GM23338 (cell line): ENCODE data around the gene AOPEP. TPM values are rescaled to one million over a fixed set of nuclear protein-coding genes. Genes with fewer than 3 reads are reported as not detected.

Experiments used
- ATAC-seq: fragments of 200-7000 bp; cut with Tn5 transposase; 3 replicates; pipeline ENCODE4 v1.9.1; 2020
- DNase-seq: peaks from one replicate; pipeline ENCODE4 v3.0.0-alpha.2; 2015; ENCODE audit warnings: low spot score
- H2AFZ ChIP-seq: fragments of 200-600 bp; sonication (generic); 2 replicates; pipeline ENCODE4 v1.8.0; 2016; ENCODE audit warnings: antibody characterized with exemption, mild to moderate bottlenecking, moderate library complexity
- H3F3A ChIP-seq: fragments of 200-600 bp; sonication (generic); replicated peaks from 2 replicates; pipeline ENCODE4 v1.8.0; 2017; ENCODE audit warnings: antibody characterized with exemption, mixed run types, low read depth
- H3K27ac ChIP-seq: fragments of 200-600 bp; sonication (generic); 2 replicates; pipeline ENCODE4 v1.6.1; 2016; ENCODE audit warnings: low read depth
- H3K27me3 ChIP-seq: fragments of 200-600 bp; sonication (generic); 2 replicates; pipeline ENCODE4 v1.8.0; 2016; ENCODE audit warnings: mild to moderate bottlenecking, mixed run types, moderate library complexity; ENCODE audit not compliant: insufficient read depth
- H3K36me3 ChIP-seq: fragments of 200-600 bp; sonication (generic); 2 replicates; pipeline ENCODE4 v1.8.0; 2016; ENCODE audit warnings: mild to moderate bottlenecking; ENCODE audit not compliant: insufficient read depth
- H3K4me1 ChIP-seq: fragments of 200-600 bp; sonication (generic); 2 replicates; pipeline ENCODE4 v1.8.0; 2016; ENCODE audit warnings: mild to moderate bottlenecking, moderate library complexity; ENCODE audit not compliant: insufficient read depth
- H3K4me2 ChIP-seq: fragments of 200-600 bp; sonication (generic); 2 replicates; pipeline ENCODE4 v1.7.1; 2017; ENCODE audit warnings: mixed run types
- H3K4me3 ChIP-seq: fragments of 200-600 bp; sonication (generic); 2 replicates; pipeline ENCODE4 v1.6.1; 2016; ENCODE audit warnings: mixed run types
- H3K79me2 ChIP-seq: fragments of 200-600 bp; sonication (generic); replicated peaks from 2 replicates; pipeline ENCODE4 v1.8.0; 2017; ENCODE audit warnings: mild to moderate bottlenecking; ENCODE audit not compliant: insufficient read depth
- H3K9me2 ChIP-seq: fragments of 200-600 bp; sonication (generic); 2 replicates; pipeline ENCODE4 v1.8.0; 2017; ENCODE audit not compliant: insufficient read depth
- H4K20me1 ChIP-seq: fragments of 200-600 bp; sonication (generic); replicated peaks from 2 replicates; pipeline ENCODE4 v1.8.0; 2017; ENCODE audit warnings: mild to moderate bottlenecking; ENCODE audit not compliant: insufficient read depth
- H3K27ac Mint-ChIP-seq: 2 replicates; pipeline ENCODE4 v1.8.0; 2020; ENCODE audit warnings: inconsistent platforms, mild to moderate bottlenecking, moderate library complexity, mixed read lengths
- H3K27me3 Mint-ChIP-seq: 3 replicates; pipeline ENCODE4 v1.8.0; 2022; ENCODE audit warnings: low read depth, mild to moderate bottlenecking, moderate library complexity, mixed read lengths, inconsistent platforms; ENCODE audit not compliant: insufficient read depth, poor library complexity
- H3K36me3 Mint-ChIP-seq: 3 replicates; pipeline ENCODE4 v1.8.0; 2021; ENCODE audit warnings: low read depth, mild to moderate bottlenecking, inconsistent platforms, moderate library complexity, mixed read lengths
- H3K4me1 Mint-ChIP-seq: 3 replicates; pipeline ENCODE4 v1.8.0; 2020; ENCODE audit warnings: mild to moderate bottlenecking, inconsistent platforms, mixed read lengths
- H3K4me3 Mint-ChIP-seq: 3 replicates; pipeline ENCODE4 v1.8.0; 2021; ENCODE audit warnings: moderate library complexity, mild to moderate bottlenecking, inconsistent platforms, mixed read lengths
- H3K9me3 Mint-ChIP-seq: 3 replicates; pipeline ENCODE4 v1.8.0; 2020; ENCODE audit warnings: moderate library complexity, mild to moderate bottlenecking, inconsistent platforms, mixed read lengths
- CREB1 ChIP-seq: fragments of 250-450 bp; sonication (Bioruptor Pico); IDR thresholded peaks from 2 replicates; pipeline ENCODE4 v1.5.0; 2020; ENCODE audit warnings: low read depth, mild to moderate bottlenecking, moderate library complexity
- EZH2 ChIP-seq: fragments of 200-600 bp; sonication (generic); IDR thresholded peaks from one replicate; pipeline ENCODE4 v1.8.0; 2017; ENCODE audit warnings: antibody characterized with exemption, mild to moderate bottlenecking, low read depth; ENCODE audit not compliant: unreplicated experiment
- EZH2phosphoT487 ChIP-seq: fragments of 200-600 bp; sonication (generic); IDR thresholded peaks from one replicate; pipeline ENCODE4 v1.8.1; 2018; ENCODE audit warnings: antibody characterized with exemption; ENCODE audit not compliant: unreplicated experiment
- JUNB ChIP-seq: IDR thresholded peaks from one replicate; pipeline ENCODE4 v1.6.1; 2016; ENCODE audit warnings: antibody characterized with exemption; ENCODE audit not compliant: unreplicated experiment
- NANOG ChIP-seq: IDR thresholded peaks from 2 replicates; pipeline ENCODE4 v1.6.1; 2016; ENCODE audit warnings: antibody characterized with exemption, borderline replicate concordance
- POLR2AphosphoS5 ChIP-seq: IDR thresholded peaks from 2 replicates; pipeline ENCODE4 v1.6.1; 2016; ENCODE audit warnings: antibody characterized with exemption, low read depth
- STAT1 ChIP-seq: IDR thresholded peaks from one replicate; pipeline ENCODE4 v1.6.1; 2016; ENCODE audit warnings: antibody characterized with exemption; ENCODE audit not compliant: unreplicated experiment
- ZNF114 ChIP-seq: fragments of 250-450 bp; sonication (Bioruptor Pico); IDR thresholded peaks from 2 replicates; pipeline ENCODE4 v1.5.0; 2020; ENCODE audit warnings: mild to moderate bottlenecking, moderate library complexity
- polyA plus RNA-seq: library from polyadenylated mRNA; unstranded; fragments of >200 nt; fragmentation: Nextera tagmentation; extraction: Ambion mirVana; gene quantifications from 2 replicates; pipeline ENCODE4 v1.2.1, GENCODE V29; 2016
- total RNA-seq: library from RNA; depleted of rRNA; stranded (reverse); fragments of >200 nt; shearing (Covaris generic); gene quantifications from 2 replicates; pipeline ENCODE4 v1.2.3, GENCODE V29; 2014
- TF ChIP-seq, protein P1 (sequence below): IDR thresholded peaks from 2 replicates; pipeline ENCODE4 v1.6.1; 2016; ENCODE audit warnings: antibody characterized with exemption
- TF ChIP-seq, protein P2 (sequence below): IDR thresholded peaks from one replicate; pipeline ENCODE4 v1.6.1; 2018; ENCODE audit warnings: antibody characterized with exemption; ENCODE audit not compliant: unreplicated experiment
- TF ChIP-seq, protein P3 (sequence below): fragments of 250-450 bp; sonication (Bioruptor Pico); IDR thresholded peaks from 2 replicates; pipeline ENCODE4 v1.5.0; 2020; ENCODE audit warnings: mild to moderate bottlenecking, moderate library complexity

The AOPEP gene
- total and polyA plus RNA-seq, 2 experiments from 2014 or later = 7.0 to 16.5 TPM

DNA sequence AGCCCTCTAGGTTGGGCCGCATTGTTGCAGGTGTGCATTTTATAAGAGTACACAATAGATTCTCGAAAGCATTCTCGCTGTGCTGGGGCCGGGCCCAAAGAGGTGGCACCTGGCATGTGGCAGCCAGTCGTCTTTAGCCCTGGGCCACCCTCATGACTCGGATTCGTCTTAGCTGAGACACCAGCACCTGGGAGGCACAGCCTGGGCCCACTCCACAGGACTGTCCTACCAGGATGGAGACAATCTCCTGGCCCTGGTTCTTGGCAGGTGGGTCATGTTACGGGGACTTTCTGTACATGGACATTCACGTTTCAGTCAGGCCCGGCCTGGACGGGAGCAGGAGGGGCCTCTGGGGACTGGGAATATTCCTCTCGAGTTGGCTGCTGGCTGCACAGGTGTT is 378.5 kb downstream of the AOPEP start:
- peaks cover 10% of the 10 kb centered on the region for H3K27me3 Mint-ChIP-seq
- ATAC-seq (no peak), DNase-seq (no peak)
- Histone ChIP-seq H3F3A (no peaks in the 10 kb centered on the region), H3K4me1 (no peaks in the 10 kb centered on the region; the same call in 1 of the 2 replicates), H3K4me2 (no peak overlapping the region), H3K27ac (no peak overlapping the region), H3K27me3 (no peaks in the 10 kb centered on the region), H2AFZ (no peak overlapping the region), H4K20me1 (no peaks in the 10 kb centered on the region), H3K79me2 (no peaks in the 10 kb centered on the region), H3K36me3 (0 out of 2 replicates have a peak, but pooled peaks cover 4% of the 10 kb centered on the region), H3K4me3 (no peak overlapping the region), H3K9me2 (no peaks in the 10 kb centered on the region)
- H3K9me3 Mint-ChIP-seq = no peaks in the 10 kb centered on the region
- no peak overlapping the region for H3K27ac Mint-ChIP-seq
- no peak overlapping the region for H3K4me3 Mint-ChIP-seq
- peaks cover 11% of the 10 kb centered on the region for H3K4me1 Mint-ChIP-seq
- TF ChIP-seq NANOG (no peak), EZH2phosphoT487 (no peak), ZNF114 (no peak), EZH2 (no peak), JUNB (no peak), POLR2AphosphoS5 (no peak), STAT1 (no peak), CREB1 (CRISPR knock-in tag) (no peak)
- TF ChIP-seq, protein P1, sequence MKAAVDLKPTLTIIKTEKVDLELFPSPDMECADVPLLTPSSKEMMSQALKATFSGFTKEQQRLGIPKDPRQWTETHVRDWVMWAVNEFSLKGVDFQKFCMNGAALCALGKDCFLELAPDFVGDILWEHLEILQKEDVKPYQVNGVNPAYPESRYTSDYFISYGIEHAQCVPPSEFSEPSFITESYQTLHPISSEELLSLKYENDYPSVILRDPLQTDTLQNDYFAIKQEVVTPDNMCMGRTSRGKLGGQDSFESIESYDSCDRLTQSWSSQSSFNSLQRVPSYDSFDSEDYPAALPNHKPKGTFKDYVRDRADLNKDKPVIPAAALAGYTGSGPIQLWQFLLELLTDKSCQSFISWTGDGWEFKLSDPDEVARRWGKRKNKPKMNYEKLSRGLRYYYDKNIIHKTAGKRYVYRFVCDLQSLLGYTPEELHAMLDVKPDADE = no peak
- TF ChIP-seq, protein P2, sequence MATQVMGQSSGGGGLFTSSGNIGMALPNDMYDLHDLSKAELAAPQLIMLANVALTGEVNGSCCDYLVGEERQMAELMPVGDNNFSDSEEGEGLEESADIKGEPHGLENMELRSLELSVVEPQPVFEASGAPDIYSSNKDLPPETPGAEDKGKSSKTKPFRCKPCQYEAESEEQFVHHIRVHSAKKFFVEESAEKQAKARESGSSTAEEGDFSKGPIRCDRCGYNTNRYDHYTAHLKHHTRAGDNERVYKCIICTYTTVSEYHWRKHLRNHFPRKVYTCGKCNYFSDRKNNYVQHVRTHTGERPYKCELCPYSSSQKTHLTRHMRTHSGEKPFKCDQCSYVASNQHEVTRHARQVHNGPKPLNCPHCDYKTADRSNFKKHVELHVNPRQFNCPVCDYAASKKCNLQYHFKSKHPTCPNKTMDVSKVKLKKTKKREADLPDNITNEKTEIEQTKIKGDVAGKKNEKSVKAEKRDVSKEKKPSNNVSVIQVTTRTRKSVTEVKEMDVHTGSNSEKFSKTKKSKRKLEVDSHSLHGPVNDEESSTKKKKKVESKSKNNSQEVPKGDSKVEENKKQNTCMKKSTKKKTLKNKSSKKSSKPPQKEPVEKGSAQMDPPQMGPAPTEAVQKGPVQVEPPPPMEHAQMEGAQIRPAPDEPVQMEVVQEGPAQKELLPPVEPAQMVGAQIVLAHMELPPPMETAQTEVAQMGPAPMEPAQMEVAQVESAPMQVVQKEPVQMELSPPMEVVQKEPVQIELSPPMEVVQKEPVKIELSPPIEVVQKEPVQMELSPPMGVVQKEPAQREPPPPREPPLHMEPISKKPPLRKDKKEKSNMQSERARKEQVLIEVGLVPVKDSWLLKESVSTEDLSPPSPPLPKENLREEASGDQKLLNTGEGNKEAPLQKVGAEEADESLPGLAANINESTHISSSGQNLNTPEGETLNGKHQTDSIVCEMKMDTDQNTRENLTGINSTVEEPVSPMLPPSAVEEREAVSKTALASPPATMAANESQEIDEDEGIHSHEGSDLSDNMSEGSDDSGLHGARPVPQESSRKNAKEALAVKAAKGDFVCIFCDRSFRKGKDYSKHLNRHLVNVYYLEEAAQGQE = no peak
- H3K36me3 Mint-ChIP-seq = peaks cover 13% of the 10 kb centered on the region; the same call in 2 of the 3 replicates

DNA sequence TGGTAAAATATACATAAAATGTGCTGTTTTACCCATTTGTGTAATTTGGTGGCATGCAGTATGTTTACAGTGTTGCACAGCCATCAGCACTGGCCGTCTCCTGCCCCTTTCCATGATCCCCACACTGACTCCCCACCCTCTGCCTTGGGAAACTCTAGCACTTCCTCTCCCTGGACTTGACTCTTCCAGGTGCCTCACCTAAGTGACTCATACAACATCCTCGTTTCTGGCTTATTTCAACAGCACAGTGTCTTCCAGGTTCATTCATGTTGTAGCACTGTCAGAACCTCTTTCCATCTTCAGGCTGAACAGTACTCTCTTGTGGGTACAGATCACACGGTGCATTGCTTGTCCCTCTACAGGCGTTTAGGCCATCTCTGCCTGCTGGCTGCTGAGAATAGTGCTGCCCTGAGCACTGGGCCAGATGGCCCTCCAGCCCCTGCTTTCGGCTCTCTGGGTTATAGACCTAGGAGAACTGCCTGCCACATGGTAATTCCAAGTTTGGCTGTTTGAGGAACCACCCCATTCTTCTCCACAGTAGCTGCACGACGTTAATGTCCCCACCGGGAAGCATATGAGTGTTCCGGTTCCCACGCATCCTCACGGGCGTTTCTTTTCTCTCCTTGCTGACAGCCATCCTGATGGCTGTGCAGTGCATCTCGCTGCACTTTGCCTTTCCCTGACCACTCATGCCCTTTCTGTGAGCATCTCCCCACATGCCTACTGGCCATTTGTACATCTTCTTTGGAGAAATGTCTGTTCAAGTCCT is 379.2 kb downstream of the AOPEP start:
- DNase-seq = no peak
- TF ChIP-seq, protein P3, sequence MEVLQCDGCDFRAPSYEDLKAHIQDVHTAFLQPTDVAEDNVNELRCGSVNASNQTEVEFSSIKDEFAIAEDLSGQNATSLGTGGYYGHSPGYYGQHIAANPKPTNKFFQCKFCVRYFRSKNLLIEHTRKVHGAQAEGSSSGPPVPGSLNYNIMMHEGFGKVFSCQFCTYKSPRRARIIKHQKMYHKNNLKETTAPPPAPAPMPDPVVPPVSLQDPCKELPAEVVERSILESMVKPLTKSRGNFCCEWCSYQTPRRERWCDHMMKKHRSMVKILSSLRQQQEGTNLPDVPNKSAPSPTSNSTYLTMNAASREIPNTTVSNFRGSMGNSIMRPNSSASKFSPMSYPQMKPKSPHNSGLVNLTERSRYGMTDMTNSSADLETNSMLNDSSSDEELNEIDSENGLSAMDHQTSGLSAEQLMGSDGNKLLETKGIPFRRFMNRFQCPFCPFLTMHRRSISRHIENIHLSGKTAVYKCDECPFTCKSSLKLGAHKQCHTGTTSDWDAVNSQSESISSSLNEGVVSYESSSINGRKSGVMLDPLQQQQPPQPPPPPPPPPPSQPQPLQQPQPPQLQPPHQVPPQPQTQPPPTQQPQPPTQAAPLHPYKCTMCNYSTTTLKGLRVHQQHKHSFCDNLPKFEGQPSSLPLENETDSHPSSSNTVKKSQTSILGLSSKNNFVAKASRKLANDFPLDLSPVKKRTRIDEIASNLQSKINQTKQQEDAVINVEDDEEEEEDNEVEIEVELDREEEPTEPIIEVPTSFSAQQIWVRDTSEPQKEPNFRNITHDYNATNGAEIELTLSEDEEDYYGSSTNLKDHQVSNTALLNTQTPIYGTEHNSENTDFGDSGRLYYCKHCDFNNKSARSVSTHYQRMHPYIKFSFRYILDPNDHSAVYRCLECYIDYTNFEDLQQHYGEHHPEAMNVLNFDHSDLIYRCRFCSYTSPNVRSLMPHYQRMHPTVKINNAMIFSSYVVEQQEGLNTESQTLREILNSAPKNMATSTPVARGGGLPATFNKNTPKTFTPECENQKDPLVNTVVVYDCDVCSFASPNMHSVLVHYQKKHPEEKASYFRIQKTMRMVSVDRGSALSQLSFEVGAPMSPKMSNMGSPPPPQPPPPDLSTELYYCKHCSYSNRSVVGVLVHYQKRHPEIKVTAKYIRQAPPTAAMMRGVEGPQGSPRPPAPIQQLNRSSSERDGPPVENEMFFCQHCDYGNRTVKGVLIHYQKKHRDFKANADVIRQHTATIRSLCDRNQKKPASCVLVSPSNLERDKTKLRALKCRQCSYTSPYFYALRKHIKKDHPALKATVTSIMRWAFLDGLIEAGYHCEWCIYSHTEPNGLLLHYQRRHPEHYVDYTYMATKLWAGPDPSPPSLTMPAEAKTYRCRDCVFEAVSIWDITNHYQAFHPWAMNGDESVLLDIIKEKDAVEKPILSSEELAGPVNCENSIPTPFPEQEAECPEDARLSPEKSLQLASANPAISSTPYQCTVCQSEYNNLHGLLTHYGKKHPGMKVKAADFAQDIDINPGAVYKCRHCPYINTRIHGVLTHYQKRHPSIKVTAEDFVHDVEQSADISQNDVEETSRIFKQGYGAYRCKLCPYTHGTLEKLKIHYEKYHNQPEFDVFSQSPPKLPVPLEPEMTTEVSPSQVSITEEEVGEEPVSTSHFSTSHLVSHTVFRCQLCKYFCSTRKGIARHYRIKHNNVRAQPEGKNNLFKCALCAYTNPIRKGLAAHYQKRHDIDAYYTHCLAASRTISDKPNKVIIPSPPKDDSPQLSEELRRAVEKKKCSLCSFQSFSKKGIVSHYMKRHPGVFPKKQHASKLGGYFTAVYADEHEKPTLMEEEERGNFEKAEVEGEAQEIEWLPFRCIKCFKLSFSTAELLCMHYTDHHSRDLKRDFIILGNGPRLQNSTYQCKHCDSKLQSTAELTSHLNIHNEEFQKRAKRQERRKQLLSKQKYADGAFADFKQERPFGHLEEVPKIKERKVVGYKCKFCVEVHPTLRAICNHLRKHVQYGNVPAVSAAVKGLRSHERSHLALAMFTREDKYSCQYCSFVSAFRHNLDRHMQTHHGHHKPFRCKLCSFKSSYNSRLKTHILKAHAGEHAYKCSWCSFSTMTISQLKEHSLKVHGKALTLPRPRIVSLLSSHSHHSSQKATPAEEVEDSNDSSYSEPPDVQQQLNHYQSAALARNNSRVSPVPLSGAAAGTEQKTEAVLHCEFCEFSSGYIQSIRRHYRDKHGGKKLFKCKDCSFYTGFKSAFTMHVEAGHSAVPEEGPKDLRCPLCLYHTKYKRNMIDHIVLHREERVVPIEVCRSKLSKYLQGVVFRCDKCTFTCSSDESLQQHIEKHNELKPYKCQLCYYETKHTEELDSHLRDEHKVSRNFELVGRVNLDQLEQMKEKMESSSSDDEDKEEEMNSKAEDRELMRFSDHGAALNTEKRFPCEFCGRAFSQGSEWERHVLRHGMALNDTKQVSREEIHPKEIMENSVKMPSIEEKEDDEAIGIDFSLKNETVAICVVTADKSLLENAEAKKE (CRISPR knock-in tag) = no peak

More for the DNA sequence above, 379.2 kb downstream of the AOPEP start:
- Mint-ChIP-seq H3K9me3 (no peaks in the 10 kb centered on the region), H3K4me3 (no peak overlapping the region), H3K36me3 (peaks cover 13% of the 10 kb centered on the region; the same call in 2 of the 3 replicates), H3K27me3 (peaks cover 10% of the 10 kb centered on the region), H3K4me1 (peaks cover 11% of the 10 kb centered on the region), H3K27ac (no peak overlapping the region)
- no peak for ATAC-seq
- Histone ChIP-seq H3K9me2 (no peaks in the 10 kb centered on the region), H3K4me3 (no peak overlapping the region), H3K4me1 (no peaks in the 10 kb centered on the region; the same call in 1 of the 2 replicates), H3K36me3 (0 out of 2 replicates have a peak, but pooled peaks cover 4% of the 10 kb centered on the region), H3K4me2 (no peak overlapping the region), H3K27me3 (no peaks in the 10 kb centered on the region), H4K20me1 (no peaks in the 10 kb centered on the region), H2AFZ (no peak overlapping the region), H3K79me2 (no peaks in the 10 kb centered on the region), H3K27ac (no peak overlapping the region), H3F3A (no peaks in the 10 kb centered on the region)
